Measurements from ENCODE around the gene TPH1. TPM values are rescaled to one million over a fixed set of nuclear protein-coding genes. Genes with fewer than 3 reads are reported as not detected.

The TPH1 gene
- total RNA-seq, 4 donors from 2014 or later: 0.17 to 1.6 (median 0.94) TPM

DNA sequence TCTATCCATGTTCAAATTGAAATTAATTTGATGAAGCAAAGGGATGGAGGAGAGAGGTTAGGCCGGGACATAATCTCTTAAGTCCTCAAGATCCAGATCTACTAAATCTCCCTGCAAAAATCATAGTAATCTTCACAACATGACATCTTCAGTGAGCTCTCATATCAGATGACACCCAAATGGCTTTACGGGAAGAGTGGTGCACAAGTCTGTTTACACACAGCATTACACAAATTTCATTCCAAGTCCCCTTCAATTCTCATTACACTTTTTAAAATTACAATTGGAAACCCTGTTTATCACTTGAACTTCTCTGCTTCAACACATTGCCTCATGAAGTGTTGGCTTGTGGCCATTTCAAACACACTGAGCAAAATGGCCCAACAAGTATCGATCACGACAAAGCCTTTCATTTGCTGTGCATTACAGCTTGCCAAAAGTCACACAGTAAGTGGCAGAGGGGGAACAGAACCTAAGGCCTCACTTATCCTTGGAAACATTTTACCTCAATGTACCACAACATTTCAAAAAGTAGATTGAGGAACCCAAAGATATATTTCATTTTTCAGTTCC lies 17.9 kb upstream of the TPH1 start:
- TF ChIP-seq, protein P1, sequence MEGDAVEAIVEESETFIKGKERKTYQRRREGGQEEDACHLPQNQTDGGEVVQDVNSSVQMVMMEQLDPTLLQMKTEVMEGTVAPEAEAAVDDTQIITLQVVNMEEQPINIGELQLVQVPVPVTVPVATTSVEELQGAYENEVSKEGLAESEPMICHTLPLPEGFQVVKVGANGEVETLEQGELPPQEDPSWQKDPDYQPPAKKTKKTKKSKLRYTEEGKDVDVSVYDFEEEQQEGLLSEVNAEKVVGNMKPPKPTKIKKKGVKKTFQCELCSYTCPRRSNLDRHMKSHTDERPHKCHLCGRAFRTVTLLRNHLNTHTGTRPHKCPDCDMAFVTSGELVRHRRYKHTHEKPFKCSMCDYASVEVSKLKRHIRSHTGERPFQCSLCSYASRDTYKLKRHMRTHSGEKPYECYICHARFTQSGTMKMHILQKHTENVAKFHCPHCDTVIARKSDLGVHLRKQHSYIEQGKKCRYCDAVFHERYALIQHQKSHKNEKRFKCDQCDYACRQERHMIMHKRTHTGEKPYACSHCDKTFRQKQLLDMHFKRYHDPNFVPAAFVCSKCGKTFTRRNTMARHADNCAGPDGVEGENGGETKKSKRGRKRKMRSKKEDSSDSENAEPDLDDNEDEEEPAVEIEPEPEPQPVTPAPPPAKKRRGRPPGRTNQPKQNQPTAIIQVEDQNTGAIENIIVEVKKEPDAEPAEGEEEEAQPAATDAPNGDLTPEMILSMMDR (IDR thresholded peaks at IDR 0.05; ENCODE audit: low read depth): no peak

DNA sequence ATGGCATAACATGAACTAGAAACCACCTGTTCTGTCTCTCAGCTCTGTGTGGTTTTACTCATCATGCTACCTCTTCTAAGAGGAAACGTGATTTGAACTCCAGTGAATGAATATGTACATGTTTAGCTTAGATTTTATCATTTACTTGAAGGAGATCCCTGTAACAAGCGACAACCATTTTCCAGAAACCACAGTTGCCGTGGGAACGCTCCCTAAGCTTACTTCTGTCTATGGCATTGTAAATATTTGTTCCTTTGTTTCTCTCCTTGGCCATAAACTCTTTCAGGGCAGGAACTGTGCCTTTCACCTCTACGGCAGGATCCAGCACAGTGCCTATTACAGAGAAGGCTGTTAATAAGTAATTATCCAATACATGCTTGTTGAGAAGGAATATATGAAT lies 17.1 kb upstream of the TPH1 start:
- TF ChIP-seq, protein P1 (IDR thresholded peaks at IDR 0.05; ENCODE audit: low read depth): no peak

DNA sequence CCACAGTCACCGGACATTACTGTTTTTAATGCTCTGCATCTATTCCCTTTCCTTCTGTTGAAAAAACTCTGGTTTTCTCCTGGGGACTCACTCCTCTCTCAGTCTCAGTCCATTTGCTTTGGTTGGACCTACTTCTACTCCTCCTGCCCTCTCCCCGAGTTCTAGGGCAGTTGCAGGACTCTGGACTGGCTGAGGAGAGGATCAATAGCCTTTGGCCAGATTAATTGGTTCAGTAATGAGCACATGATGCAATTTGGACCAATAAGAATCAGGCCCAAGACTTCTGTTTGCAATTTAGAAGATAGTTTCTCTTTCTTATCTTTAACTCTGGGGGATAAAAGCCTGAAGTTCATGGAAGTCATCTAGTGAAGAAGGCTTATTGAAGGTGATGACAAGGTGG lies 15.3 kb upstream of the TPH1 start:
- TF ChIP-seq, protein P1 (IDR thresholded peaks at IDR 0.05; ENCODE audit: low read depth): no peak

DNA sequence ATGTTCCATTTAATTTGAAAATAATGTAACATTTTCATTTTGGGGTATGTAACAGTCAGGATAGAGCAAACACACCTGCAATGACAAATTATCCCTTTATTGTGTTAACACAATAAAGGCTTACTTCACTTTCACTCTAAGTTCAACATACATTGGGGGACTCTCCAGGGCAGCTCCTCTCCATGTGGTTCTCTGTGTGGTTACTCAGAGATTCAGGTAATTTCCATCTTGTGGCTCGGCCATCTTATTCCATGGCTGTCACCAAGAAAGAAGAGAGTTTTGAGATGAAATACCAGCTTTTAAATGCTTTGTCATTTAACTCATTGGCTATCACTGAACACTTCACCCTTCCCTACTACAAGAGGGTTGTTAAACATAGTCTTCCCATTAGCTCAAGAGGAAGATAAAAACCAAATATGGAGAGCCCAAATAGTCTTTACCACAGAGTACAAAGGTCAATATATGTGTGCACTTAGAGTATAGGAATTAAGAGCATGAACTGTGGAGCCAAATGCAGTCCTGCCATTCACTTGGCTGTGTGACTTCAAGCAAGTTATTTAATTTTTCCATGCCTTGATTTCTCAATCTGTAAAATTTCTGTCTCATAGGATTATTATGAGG lies 10.6 kb upstream of the TPH1 start:
- TF ChIP-seq, protein P1 (IDR thresholded peaks at IDR 0.05; ENCODE audit: low read depth): no peak

DNA sequence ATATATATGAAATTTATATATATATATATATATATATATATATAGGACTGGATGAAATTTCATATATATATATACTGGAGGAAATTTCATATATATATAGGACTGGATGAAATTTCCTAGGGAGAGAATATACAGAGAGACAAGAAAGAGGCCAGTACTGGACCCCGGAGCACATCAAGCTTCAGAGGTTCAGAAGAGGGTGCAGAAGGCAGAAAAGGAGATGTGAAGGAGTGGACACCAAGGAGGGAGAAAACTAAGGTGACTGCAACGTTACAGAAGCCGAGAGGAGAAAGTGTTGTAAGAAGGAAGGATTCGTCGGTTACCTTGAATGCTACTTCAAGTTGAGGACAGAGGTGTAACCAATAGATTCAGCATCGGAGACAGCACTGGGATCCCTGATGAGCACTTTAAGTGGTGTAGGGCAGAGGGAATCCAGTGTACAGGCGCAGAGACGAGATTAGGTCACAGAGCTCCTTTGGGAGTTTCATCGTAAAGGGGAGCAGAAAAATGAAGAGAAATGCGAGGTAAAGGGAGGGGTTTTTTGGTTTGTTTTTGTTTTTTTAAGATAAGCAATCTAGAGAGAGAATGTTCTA lies 8.5 kb upstream of the TPH1 start:
- TF ChIP-seq, protein P1 (IDR thresholded peaks at IDR 0.05; ENCODE audit: low read depth): no peak

DNA sequence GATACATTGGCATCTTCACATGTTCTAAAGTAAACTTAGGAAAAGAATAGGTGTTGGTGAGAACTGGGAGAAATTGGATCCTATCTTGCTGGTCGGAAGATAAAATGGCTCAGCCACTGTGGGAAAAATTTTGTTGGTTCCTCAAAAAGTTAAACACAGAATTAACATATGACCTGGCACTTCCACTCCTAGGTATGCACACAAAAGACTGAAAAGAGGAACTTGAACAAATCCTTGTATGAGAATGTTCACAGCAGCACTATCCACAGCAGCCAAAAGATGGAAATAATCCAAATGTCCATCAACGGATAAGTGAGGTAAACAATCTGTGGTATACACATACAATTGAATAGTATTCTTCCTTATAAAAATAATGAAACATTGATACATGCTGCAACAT lies 4.8 kb upstream of the TPH1 start:
- TF ChIP-seq, protein P1 (IDR thresholded peaks at IDR 0.05; ENCODE audit: low read depth): no peak

DNA sequence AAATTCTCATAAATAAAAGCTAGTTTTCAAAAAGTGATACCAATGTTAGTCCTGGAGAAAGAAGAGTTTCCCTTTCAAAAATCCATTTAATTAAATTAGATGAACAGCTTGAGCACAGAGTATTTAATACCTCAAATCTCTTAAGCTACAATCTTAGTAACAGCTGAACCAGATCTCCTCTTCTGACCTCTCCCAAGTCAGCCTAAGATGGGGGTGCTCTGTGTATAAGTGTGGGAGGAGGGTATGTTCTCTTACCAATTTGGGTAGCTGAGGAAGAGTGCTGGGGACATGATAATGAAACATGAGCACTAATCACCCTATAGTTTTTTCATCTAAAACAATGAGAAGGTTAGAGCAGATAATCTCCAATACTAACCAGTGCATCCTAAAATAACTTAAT lies 9.6 kb downstream of the TPH1 start:
- TF ChIP-seq, protein P1 (IDR thresholded peaks at IDR 0.05; ENCODE audit: low read depth): no peak

Measured in subcutaneous adipose tissue (tissue), 4 donors.